Smooth muscle cell (in vitro differentiated cells): ENCODE measurements around the gene KRTAP1-5. TPM values are rescaled to one million over a fixed set of nuclear protein-coding genes. Genes with fewer than 3 reads are reported as not detected.

ENCODE experiments used
- DNase-seq: peaks from one replicate; lab custom pipeline; 2025; ENCODE audit not compliant: unreplicated experiment; lab: John Stamatoyannopoulos, UW
- H2AFZ ChIP-seq: fragments of 200-600 bp; sonication (generic); 2 replicates; pipeline ENCODE4 v1.6.0; 2016; ENCODE audit warnings: antibody characterized with exemption, low read depth, mild to moderate bottlenecking
- H3F3A ChIP-seq: fragments of 200-600 bp; sonication (generic); 2 replicates; pipeline ENCODE4 v1.6.0; 2017; ENCODE audit warnings: antibody characterized with exemption, low read depth
- H3K27ac ChIP-seq: fragments of 200-600 bp; sonication (generic); 2 replicates; pipeline ENCODE4 v1.5.1; 2016; ENCODE audit warnings: low read depth, mild to moderate bottlenecking
- H3K27me3 ChIP-seq: fragments of 200-600 bp; sonication (generic); 2 replicates; pipeline ENCODE4 v1.6.1; 2016; ENCODE audit warnings: low read depth, mild to moderate bottlenecking
- H3K36me3 ChIP-seq: fragments of 200-600 bp; sonication (generic); 2 replicates; pipeline ENCODE4 v1.5.1; 2016; ENCODE audit warnings: low read depth
- H3K4me1 ChIP-seq: fragments of 200-600 bp; sonication (generic); 2 replicates; pipeline ENCODE4 v1.5.1; 2016; ENCODE audit warnings: low read depth
- H3K4me2 ChIP-seq: fragments of 200-600 bp; sonication (generic); 2 replicates; pipeline ENCODE4 v1.6.0; 2016; ENCODE audit warnings: mild to moderate bottlenecking
- H3K4me3 ChIP-seq: fragments of 200-600 bp; sonication (generic); 2 replicates; pipeline ENCODE4 v1.5.1; 2016; ENCODE audit warnings: mild to moderate bottlenecking
- H3K79me2 ChIP-seq: fragments of 200-600 bp; sonication (generic); 2 replicates; pipeline ENCODE4 v1.6.0; 2016; ENCODE audit warnings: low read depth, mild to moderate bottlenecking
- H3K9ac ChIP-seq: fragments of 200-600 bp; sonication (generic); 2 replicates; pipeline ENCODE4 v1.6.0; 2016; ENCODE audit warnings: low read depth
- H3K9me3 ChIP-seq: fragments of 200-600 bp; sonication (generic); replicated peaks from 2 replicates; pipeline ENCODE4 v1.5.1; 2016; ENCODE audit warnings: low read depth
- H4K20me1 ChIP-seq: fragments of 200-600 bp; sonication (generic); 2 replicates; pipeline ENCODE4 v1.6.0; 2016; ENCODE audit warnings: low read depth
- CTCF ChIP-seq: fragments of 200-600 bp; sonication (generic); IDR thresholded peaks from 2 replicates; pipeline ENCODE4 v1.5.1; 2017; ENCODE audit warnings: borderline replicate concordance, mild to moderate bottlenecking, antibody characterized with exemption; ENCODE audit not compliant: insufficient read depth, poor library complexity, severe bottlenecking
- WGBS: methylation state at CpG from one replicate; pipeline ENCODE4 v1.1.7; 2016; ENCODE audit warnings: low lambda C conversion rate; 5-methylcytosine and 5-hydroxymethylcytosine counted together
- polyA plus RNA-seq: library from polyadenylated mRNA; unstranded; fragments of >200 nt; fragmentation: Nextera tagmentation; extraction: Ambion mirVana; gene quantifications from 2 replicates; pipeline ENCODE4 v1.2.1, GENCODE V29; 2016
- total RNA-seq: library from RNA; depleted of rRNA; stranded (reverse); fragments of >200 nt; gene quantifications from 2 replicates; pipeline ENCODE4 v1.2.3, GENCODE V29; 2014

KRTAP1-5 gene
- total and polyA plus RNA-seq, 2 experiments from 2014 or later, result 1.1 to 3.0 TPM

- Histone ChIP-seq H3K4me3 (no peak overlapping the region), H3K36me3 (no peaks in the 10 kb centered on the region), H3K4me2 (no peak overlapping the region), H4K20me1 (no peaks in the 10 kb centered on the region), H2AFZ (no peak overlapping the region), H3K27ac (no peak overlapping the region), H3K27me3 (no peaks in the 10 kb centered on the region), H3K79me2 (no peaks in the 10 kb centered on the region), H3K9ac (no peak overlapping the region), H3K4me1 (no peaks in the 10 kb centered on the region), H3F3A (no peaks in the 10 kb centered on the region), H3K9me3 (no peaks in the 10 kb centered on the region)
- no peak for TF ChIP-seq CTCF
- DNase-seq, result no peak
- 91% methylated on average over 5 of the region's 5 CpGs for WGBS
These were observed 44.8 kb upstream of the KRTAP1-5 start for GRCh38 chr17:41071606-41072360.

DNA sequence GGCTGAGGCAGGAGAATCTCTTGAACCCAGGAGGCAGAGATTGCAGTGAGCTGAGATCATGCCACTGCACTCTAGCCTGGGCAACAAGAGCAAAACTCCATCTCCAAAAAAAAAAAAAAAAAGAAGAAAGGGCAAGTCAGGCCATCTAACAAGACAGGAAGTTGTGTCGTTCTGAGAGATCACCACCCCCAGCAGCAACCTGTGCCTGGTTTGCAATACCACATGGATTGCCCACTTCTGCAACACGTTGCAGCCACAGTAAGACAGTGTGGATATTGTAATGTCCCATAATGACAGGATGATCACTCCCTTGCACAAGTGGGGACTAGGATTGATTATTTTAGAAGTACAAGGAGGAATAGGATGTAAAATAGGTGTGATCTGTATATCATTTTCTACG, 42.0 kb upstream of the KRTAP1-5 start:
- H3K4me2 ChIP-seq, result no peak overlapping the region
- no peaks in the 10 kb centered on the region for H3K9me3 ChIP-seq
- no peak for TF ChIP-seq CTCF
- WGBS, result 85% methylated on average over 3 of the region's 3 CpGs
- H3K36me3 ChIP-seq, result no peaks in the 10 kb centered on the region
- no peaks in the 10 kb centered on the region for H4K20me1 ChIP-seq
- H3K27me3 ChIP-seq, result no peaks in the 10 kb centered on the region
- no peak overlapping the region for H3K4me3 ChIP-seq
- DNase-seq, result no peak
- H3K4me1 ChIP-seq, result no peaks in the 10 kb centered on the region
- no peak overlapping the region for H3K27ac ChIP-seq
- H3F3A ChIP-seq, result no peaks in the 10 kb centered on the region
- no peak overlapping the region for H2AFZ ChIP-seq
- no peak overlapping the region for H3K9ac ChIP-seq
- no peaks in the 10 kb centered on the region for H3K79me2 ChIP-seq

GRCh38 chr17:41067281-41067680, 40.3 kb upstream of the KRTAP1-5 start:
- no peaks in the 10 kb centered on the region for H3K79me2 ChIP-seq
- H2AFZ ChIP-seq, result no peak overlapping the region
- H4K20me1 ChIP-seq, result no peaks in the 10 kb centered on the region
- TF ChIP-seq CTCF, result no peak
- H3K9ac ChIP-seq, result no peak overlapping the region
- H3K4me3 ChIP-seq, result no peak overlapping the region
- H3K4me2 ChIP-seq, result no peak overlapping the region
- no peaks in the 10 kb centered on the region for H3K36me3 ChIP-seq
- DNase-seq, result no peak
- no peaks in the 10 kb centered on the region for H3K9me3 ChIP-seq
- H3K27ac ChIP-seq, result no peak overlapping the region
- H3K4me1 ChIP-seq, result no peaks in the 10 kb centered on the region
- no peaks in the 10 kb centered on the region for H3K27me3 ChIP-seq
- no peaks in the 10 kb centered on the region for H3F3A ChIP-seq
